ENCODE data around the gene GFM2. TPM values are rescaled to one million over a fixed set of nuclear protein-coding genes. Genes with fewer than 3 reads are reported as not detected.

The GFM2 gene
- total RNA-seq, 2 donors from 2014 or later = 19.7 to 36.4 TPM

DNA sequence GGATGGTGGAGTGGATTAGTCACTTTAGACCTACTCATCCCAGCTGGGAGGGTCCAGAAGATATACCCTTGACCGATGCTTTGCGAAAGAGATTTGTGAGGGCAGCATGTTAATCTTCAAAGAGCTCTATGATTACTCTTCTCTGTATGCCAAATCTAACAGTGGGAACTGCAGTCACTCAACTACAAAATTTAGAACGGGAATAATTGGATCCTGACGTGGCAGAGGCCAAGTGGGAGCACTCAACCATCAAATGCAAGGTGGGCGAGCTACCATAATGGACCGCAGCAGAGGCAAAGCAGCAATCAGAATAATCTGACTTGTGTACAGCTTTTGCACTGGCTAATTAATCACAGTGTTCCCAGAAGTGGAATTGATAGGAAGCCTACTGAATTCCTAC, 20.5 kb upstream of the GFM2 start:
- no peaks in the 10 kb centered on the region for H3K36me3 ChIP-seq
- H3K4me1 ChIP-seq = no peaks in the 10 kb centered on the region

GRCh38 chr5:74786851-74787250, 19.9 kb upstream of the GFM2 start:
- Histone ChIP-seq H3K4me3 (no peak overlapping the region), H3K4me1 (no peaks in the 10 kb centered on the region), H3K36me3 (no peaks in the 10 kb centered on the region), H3K9me3 (no peaks in the 10 kb centered on the region), H3K27me3 (no peaks in the 10 kb centered on the region), H3K27ac (no peak overlapping the region)
- DNase-seq (ENCODE audit: low spot score) = no peak
- TF ChIP-seq, protein P1, sequence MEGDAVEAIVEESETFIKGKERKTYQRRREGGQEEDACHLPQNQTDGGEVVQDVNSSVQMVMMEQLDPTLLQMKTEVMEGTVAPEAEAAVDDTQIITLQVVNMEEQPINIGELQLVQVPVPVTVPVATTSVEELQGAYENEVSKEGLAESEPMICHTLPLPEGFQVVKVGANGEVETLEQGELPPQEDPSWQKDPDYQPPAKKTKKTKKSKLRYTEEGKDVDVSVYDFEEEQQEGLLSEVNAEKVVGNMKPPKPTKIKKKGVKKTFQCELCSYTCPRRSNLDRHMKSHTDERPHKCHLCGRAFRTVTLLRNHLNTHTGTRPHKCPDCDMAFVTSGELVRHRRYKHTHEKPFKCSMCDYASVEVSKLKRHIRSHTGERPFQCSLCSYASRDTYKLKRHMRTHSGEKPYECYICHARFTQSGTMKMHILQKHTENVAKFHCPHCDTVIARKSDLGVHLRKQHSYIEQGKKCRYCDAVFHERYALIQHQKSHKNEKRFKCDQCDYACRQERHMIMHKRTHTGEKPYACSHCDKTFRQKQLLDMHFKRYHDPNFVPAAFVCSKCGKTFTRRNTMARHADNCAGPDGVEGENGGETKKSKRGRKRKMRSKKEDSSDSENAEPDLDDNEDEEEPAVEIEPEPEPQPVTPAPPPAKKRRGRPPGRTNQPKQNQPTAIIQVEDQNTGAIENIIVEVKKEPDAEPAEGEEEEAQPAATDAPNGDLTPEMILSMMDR (IDR thresholded peaks at IDR 0.05) = no peak

More for the DNA sequence above, 20.5 kb upstream of the GFM2 start:
- Histone ChIP-seq H3K9me3 (no peaks in the 10 kb centered on the region), H3K27ac (no peak overlapping the region), H3K27me3 (no peaks in the 10 kb centered on the region), H3K4me3 (no peak overlapping the region)
- DNase-seq (ENCODE audit: low spot score) = no peak
- TF ChIP-seq, protein P1 (IDR thresholded peaks at IDR 0.05) = no peak

- H3K36me3 ChIP-seq = peaks cover 35% of the 10 kb centered on the region
- no peak overlapping the region for H3K27ac ChIP-seq
- TF ChIP-seq, protein P1 (IDR thresholded peaks at IDR 0.05) = no peak
- H3K9me3 ChIP-seq = no peaks in the 10 kb centered on the region
- H3K4me1 ChIP-seq = no peaks in the 10 kb centered on the region
- no peak for DNase-seq (ENCODE audit: low spot score)
- H3K4me3 ChIP-seq = no peak overlapping the region
- no peaks in the 10 kb centered on the region for H3K27me3 ChIP-seq
Measured at GRCh38 chr5:74778609-74779008, 11.7 kb upstream of the GFM2 start.

GRCh38 chr5:74772359-74772758, 5.4 kb upstream of the GFM2 start:
- Histone ChIP-seq H3K36me3 (peaks cover 62% of the 10 kb centered on the region), H3K4me3 (no peak overlapping the region), H3K27ac (no peak overlapping the region), H3K9me3 (no peaks in the 10 kb centered on the region), H3K4me1 (peaks cover 0 to 12% of the 10 kb centered on the region in 2 donors), H3K27me3 (no peaks in the 10 kb centered on the region)
- DNase-seq (ENCODE audit: low spot score) = no peak
- TF ChIP-seq, protein P1 (IDR thresholded peaks at IDR 0.05) = no peak

GRCh38 chr5:74767579-74767913, 629 bp upstream of the GFM2 start:
- Histone ChIP-seq H3K27ac (peak overlapping the region; percentile 79 to 83), H3K27me3 (no peaks in the 10 kb centered on the region), H3K4me1 (peaks cover 0 to 33% of the 10 kb centered on the region in 2 donors), H3K36me3 (peaks cover 23% of the 10 kb centered on the region), H3K9me3 (no peaks in the 10 kb centered on the region), H3K4me3 (peak overlapping the region; percentile 94 to 98)
- no peak for DNase-seq (ENCODE audit: low spot score)
- TF ChIP-seq, protein P1 (IDR thresholded peaks at IDR 0.05) = no peak

GRCh38 chr5:74766418-74766848, 484 bp downstream of the GFM2 start:
- no peaks in the 10 kb centered on the region for H3K9me3 ChIP-seq
- peaks cover 0 to 33% of the 10 kb centered on the region in 2 donors for H3K4me1 ChIP-seq
- TF ChIP-seq, protein P1 (IDR thresholded peaks at IDR 0.05) = peak in 1 of 2 donors; percentile 42
- peak overlapping the region; percentile 94 to 98 for H3K4me3 ChIP-seq
- DNase-seq (ENCODE audit: low spot score) = no peak
- peak overlapping the region; percentile 79 to 83 for H3K27ac ChIP-seq
- H3K36me3 ChIP-seq = peaks cover 12% of the 10 kb centered on the region
- no peaks in the 10 kb centered on the region for H3K27me3 ChIP-seq
